H1 (cell line): ENCODE results near the gene STIM2. TPM values are rescaled to one million over a fixed set of nuclear protein-coding genes. Genes with fewer than 3 reads are reported as not detected.

ENCODE experiments used
- CTCF ChIA-PET: fragments of 300-600 bp; sonication (Branson Sonifier 250); formaldehyde crosslinking; loops from one replicate; lab custom pipeline; 2021; ENCODE audit not compliant: partially characterized antibody; lab: Charles Lee
- POLR2A ChIA-PET: fragments of 300-600 bp; sonication (Branson Sonifier 250); formaldehyde crosslinking; loops from one replicate; lab custom pipeline; 2021; ENCODE audit warnings: inconsistent platforms; ENCODE audit not compliant: partially characterized antibody; lab: Charles Lee
- DNase-seq, 2 experiments: peaks; one replicate each; pipeline versions ENCODE4 v3.0.0 to v3.0.0-alpha.2; 2010 to 2022; ENCODE audit warnings: low spot score in 2 of 2, low read depth in 1 of 2, mixed read lengths in 1 of 2
- FAIRE-seq: peaks from 2 replicates; lab custom pipeline; 2011; peaks lifted over from hg19 to GRCh38; lab: Jason Lieb, UNC
- H2AFZ ChIP-seq: 2 replicates; pipeline ENCODE4 v1.8.1; 2012; ENCODE audit warnings: low read length, inconsistent platforms
- H2AK5ac ChIP-seq: 2 replicates; pipeline ENCODE4 v1.6.1; 2013; ENCODE audit warnings: low read depth, low read length
- H2BK120ac ChIP-seq: replicated peaks from 2 replicates; pipeline ENCODE3; 2013; ENCODE audit warnings: low read depth, low read length, inconsistent platforms
- H2BK12ac ChIP-seq: 2 replicates; pipeline ENCODE4 v1.6.1; 2013; ENCODE audit warnings: low read depth, low read length
- H2BK15ac ChIP-seq: 2 replicates; pipeline ENCODE4 v1.6.1; 2013; ENCODE audit warnings: low read length
- H2BK20ac ChIP-seq: 2 replicates; pipeline ENCODE4 v1.6.1; 2013; ENCODE audit warnings: low read length
- H2BK5ac ChIP-seq: 2 replicates; pipeline ENCODE4 v1.6.1; 2013; ENCODE audit warnings: low read depth, low read length
- H3K14ac ChIP-seq: 2 replicates; pipeline ENCODE4 v1.6.1; 2013; ENCODE audit warnings: inconsistent platforms; ENCODE audit not compliant: insufficient read length
- H3K18ac ChIP-seq: 2 replicates; pipeline ENCODE4 v1.6.1; 2013; ENCODE audit warnings: low read length; ENCODE audit errors: extremely low read depth
- H3K23ac ChIP-seq: 2 replicates; pipeline ENCODE4 v1.6.1; 2013; ENCODE audit warnings: inconsistent platforms; ENCODE audit not compliant: insufficient read length
- H3K23me2 ChIP-seq: 2 replicates; pipeline ENCODE4 v1.6.1; 2013; ENCODE audit warnings: low read depth, low read length
- H3K27ac ChIP-seq: 2 replicates; pipeline ENCODE4 v1.6.1; 2011; ENCODE audit warnings: low read depth, low read length, inconsistent platforms
- H3K27me3 ChIP-seq, 4 experiments: replicated peaks in 1 of 4; 1 replicate in 1 of 4; 2 replicates in 3 of 4; pipeline versions ENCODE4 v1.6.1 to v1.8.1; 2011 to 2013; ENCODE audit warnings: low read length in 3 of 4, mild to moderate bottlenecking in 3 of 4, inconsistent platforms in 2 of 4, mixed read lengths in 2 of 4, moderate library complexity in 1 of 4; ENCODE audit not compliant: control insufficient read depth in 3 of 4, insufficient read depth in 3 of 4; ENCODE audit errors: extremely low read depth in 1 of 4
- H3K36me3 ChIP-seq, 4 experiments: 2 replicates each; pipeline versions ENCODE4 v1.6.1 to v1.8.1; 2011 to 2013; ENCODE audit warnings: mild to moderate bottlenecking in 4 of 4, low read length in 3 of 4, moderate library complexity in 2 of 4, control low read depth in 1 of 4, inconsistent platforms in 1 of 4; ENCODE audit not compliant: insufficient read depth in 4 of 4, control insufficient read depth in 2 of 4
- H3K4ac ChIP-seq: replicated peaks from 2 replicates; pipeline ENCODE3; 2013; ENCODE audit warnings: low read length, low read depth, mixed read lengths, inconsistent platforms; ENCODE audit not compliant: insufficient read length
- H3K4me1 ChIP-seq, 4 experiments: replicated peaks in 1 of 4; 1 replicate in 1 of 4; 2 replicates in 3 of 4; pipeline versions ENCODE4 v1.6.1 to v1.8.1; 2011 to 2013; ENCODE audit warnings: low read length in 3 of 4, inconsistent platforms in 2 of 4, mixed read lengths in 1 of 4; ENCODE audit not compliant: insufficient read depth in 4 of 4, control insufficient read depth in 3 of 4
- H3K4me2 ChIP-seq, 2 experiments: 2 replicates each; pipeline versions ENCODE4 v1.6.1 to v1.8.1; 2011 to 2013; ENCODE audit warnings: low read depth in 2 of 2, low read length in 2 of 2, control low read depth in 1 of 2, inconsistent platforms in 1 of 2, mild to moderate bottlenecking in 1 of 2; ENCODE audit not compliant: insufficient read depth in 1 of 2
- H3K4me3 ChIP-seq, 4 experiments: fragments of 200-600, 300-600 bp in 1 of 4; sonication (generic), shearing (Covaris generic), sonication (Bioruptor Twin) in 1 of 4; 2 replicates each; pipeline versions ENCODE4 v1.5.1 to v1.8.1; 2011 to 2016; ENCODE audit warnings: low read length in 4 of 4, low read depth in 3 of 4, control low read depth in 2 of 4, inconsistent platforms in 2 of 4, mild to moderate bottlenecking in 2 of 4, mixed read lengths in 1 of 4, moderate library complexity in 1 of 4; ENCODE audit not compliant: insufficient read depth in 2 of 4; ENCODE audit errors: extremely low read depth in 1 of 4
- H3K56ac ChIP-seq: replicated peaks from 2 replicates; pipeline ENCODE3; 2013; ENCODE audit warnings: low read depth, mild to moderate bottlenecking, mixed read lengths, low read length, inconsistent platforms; ENCODE audit not compliant: insufficient read length
- H3K79me1 ChIP-seq: 2 replicates; pipeline ENCODE4 v1.6.1; 2013; ENCODE audit warnings: low read depth, low read length, control low read depth
- H3K79me2 ChIP-seq, 2 experiments: 2 replicates each; pipeline versions ENCODE4 v1.6.1 to v1.8.1; 2012 to 2013; ENCODE audit warnings: low read length in 2 of 2, mild to moderate bottlenecking in 2 of 2, inconsistent platforms in 1 of 2; ENCODE audit not compliant: insufficient read depth in 2 of 2, control insufficient read depth in 1 of 2
- H3K9ac ChIP-seq, 4 experiments: replicated peaks in 1 of 4; 1 replicate in 1 of 4; 2 replicates in 3 of 4; pipeline versions ENCODE4 v1.6.1 to v1.8.1; 2011 to 2013; ENCODE audit warnings: low read depth in 3 of 4, low read length in 3 of 4, control low read depth in 2 of 4, mild to moderate bottlenecking in 2 of 4, moderate library complexity in 2 of 4, inconsistent platforms in 1 of 4; ENCODE audit errors: extremely low read depth in 1 of 4
- H3K9me3 ChIP-seq, 2 experiments: 2 replicates each; pipeline versions ENCODE4 v1.6.1 to v1.8.1; 2012 to 2013; ENCODE audit warnings: mild to moderate bottlenecking in 2 of 2, moderate library complexity in 2 of 2, control low read depth in 1 of 2, inconsistent platforms in 1 of 2, low read depth in 1 of 2, low read length in 1 of 2, mixed read lengths in 1 of 2; ENCODE audit not compliant: insufficient read depth in 2 of 2
- H4K20me1 ChIP-seq, 2 experiments: replicated peaks in 1 of 2; 2 replicates each; pipeline versions ENCODE3 to v1.8.1; 2011 to 2013; ENCODE audit warnings: inconsistent platforms in 2 of 2, low read length in 2 of 2, mild to moderate bottlenecking in 1 of 2; ENCODE audit not compliant: insufficient read depth in 2 of 2, control insufficient read depth in 1 of 2
- H4K5ac ChIP-seq: 2 replicates; pipeline ENCODE4 v1.6.1; 2013; ENCODE audit warnings: low read length, low read depth, mixed read lengths, inconsistent platforms; ENCODE audit not compliant: insufficient read length
- H4K8ac ChIP-seq: 2 replicates; pipeline ENCODE4 v1.8.0; 2013; ENCODE audit warnings: mild to moderate bottlenecking, moderate library complexity, low read length, inconsistent platforms; ENCODE audit not compliant: insufficient read depth; ENCODE audit errors: extremely low read depth
- H4K91ac ChIP-seq: replicated peaks from 2 replicates; pipeline ENCODE3; 2013; ENCODE audit warnings: low read length, mixed read lengths, inconsistent platforms; ENCODE audit not compliant: insufficient read length
- ASH2L ChIP-seq: fragments of 200-600, 300-600 bp; sonication (generic); IDR thresholded peaks from one replicate; pipeline ENCODE4 v1.7.1; 2017; ENCODE audit warnings: low read length
- CTCF ChIP-seq, 3 experiments: IDR thresholded peaks; 1 replicate in 2 of 3; 2 replicates in 1 of 3; pipeline versions ENCODE4 v1.5.1 to v1.6.1; 2011; ENCODE audit warnings: low read length in 3 of 3, mild to moderate bottlenecking in 3 of 3, inconsistent platforms in 2 of 3, low read depth in 1 of 3, moderate library complexity in 1 of 3; ENCODE audit not compliant: insufficient read depth in 1 of 3; ENCODE audit errors: control extremely low read depth in 1 of 3
- JUN ChIP-seq: IDR thresholded peaks from 2 replicates; pipeline ENCODE4 v1.6.1; 2011; ENCODE audit warnings: low read depth, mild to moderate bottlenecking, improper control_type of control experiment, low read length
- KDM1A ChIP-seq: fragments of 200-600, 300-600 bp; sonication (generic); IDR thresholded peaks from 2 replicates; pipeline ENCODE4 v1.7.1; 2016; ENCODE audit warnings: mild to moderate bottlenecking, low read length, borderline replicate concordance
- NRF1 ChIP-seq: IDR thresholded peaks from 2 replicates; pipeline ENCODE4 v1.6.1; 2011; ENCODE audit warnings: mild to moderate bottlenecking, low read depth, low read length, improper control_type of control experiment
- PHF8 ChIP-seq: fragments of 200-600 bp; sonication (generic); conservative IDR thresholded peaks from 2 replicates; pipeline ENCODE4 v1.7.1; 2012; ENCODE audit warnings: low read depth, mild to moderate bottlenecking, inconsistent platforms, low read length, moderate library complexity
- POU5F1 ChIP-seq: IDR thresholded peaks from 2 replicates; pipeline ENCODE4 v1.6.1; 2011; ENCODE audit warnings: low read depth, mild to moderate bottlenecking, low read length, moderate library complexity
- RBBP5 ChIP-seq: IDR thresholded peaks from 2 replicates; pipeline ENCODE4 v1.7.1; 2012; ENCODE audit warnings: low read depth, mild to moderate bottlenecking, inconsistent platforms, low read length, moderate library complexity, borderline replicate concordance
- SUZ12 ChIP-seq: fragments of 200-600 bp; sonication (generic); IDR thresholded peaks from 2 replicates; pipeline ENCODE4 v1.6.1; 2012; ENCODE audit warnings: mild to moderate bottlenecking, inconsistent platforms, low read length, moderate library complexity, mixed read lengths
- WGBS, 2 experiments: shearing (Covaris generic) in 1 of 2; methylation state at CpG; one replicate each; pipeline versions ENCODE4 v1.1.6 to v1.1.7; 2013 to 2015; ENCODE audit warnings: low lambda C conversion rate in 2 of 2, mixed read lengths in 2 of 2, inconsistent platforms in 1 of 2, low coverage in 1 of 2, missing lambda C conversion rate in 1 of 2; ENCODE audit not compliant: insufficient replicate concordance in 2 of 2, insufficient coverage in 1 of 2, insufficient read length in 1 of 2; ENCODE audit errors: extremely low coverage in 1 of 2, missing lambda C conversion rate in 1 of 2; 5-methylcytosine and 5-hydroxymethylcytosine counted together
- polyA plus RNA-seq, 7 experiments: library from polyadenylated mRNA; depleted of rRNA in 3 of 7; stranded (reverse) in 5 of 7; unstranded in 2 of 7; fragments of >200 nt in 5 of 7; fragments of 200-250 nt in 2 of 7; gene quantifications; 1 replicate in 5 of 7; 2 replicates in 1 of 7; 4 replicates in 1 of 7; pipeline versions ENCODE4 v1.2.1 to v1.2.3, GENCODE V29; 2011 to 2013; ENCODE audit warnings: missing spikeins in 2 of 7, mixed read lengths in 2 of 7
- total RNA-seq: library from RNA; stranded (reverse); fragmentation: NEBNext Ultra II Directional; extraction: Animal tissue kit (Norgen Biotek cat#: 25700); gene quantifications from 2 replicates; pipeline ENCODE4 v1.2.1, GENCODE V29; 2021
- TF ChIP-seq, protein P1 (sequence below): IDR thresholded peaks from 2 replicates; pipeline ENCODE4 v1.6.1; 2011; ENCODE audit warnings: low read depth, mild to moderate bottlenecking, low read length; ENCODE audit not compliant: insufficient read depth
- TF ChIP-seq, protein P2 (sequence below): IDR thresholded peaks from 2 replicates; pipeline ENCODE4 v1.6.1; 2012; ENCODE audit warnings: inconsistent platforms

The STIM2 gene
- total and polyA plus RNA-seq, 2 of the 8 experiments (the other 6 are each of a cell fraction or from before 2014, with no cell fraction given): 22.9 to 23.0 TPM

- FAIRE-seq: no peak
- Histone ChIP-seq H3K4me1 (no peaks in the 10 kb centered on the region), H2BK5ac (no peak overlapping the region), H2BK20ac (no peak overlapping the region), H4K91ac (no peak overlapping the region), H4K20me1 (no peaks in the 10 kb centered on the region), H3K79me1 (no peaks in the 10 kb centered on the region), H3K4ac (no peak overlapping the region), H3K27me3 (no peaks in the 10 kb centered on the region), H3K56ac (no peak overlapping the region), H3K14ac (no peak overlapping the region), H3K27ac (no peak overlapping the region), H3K9ac (no peak overlapping the region), H3K23ac (no peak overlapping the region), H3K4me2 (no peak overlapping the region), H3K4me3 (no peak overlapping the region), H2BK12ac (no peak overlapping the region), H2AK5ac (no peak overlapping the region), H2BK120ac (no peak overlapping the region), H3K9me3 (no peaks in the 10 kb centered on the region), H3K79me2 (no peaks in the 10 kb centered on the region), H3K23me2 (no peaks in the 10 kb centered on the region), H4K5ac (no peak overlapping the region), H3K18ac (no peak overlapping the region), H2AFZ (no peak overlapping the region), H2BK15ac (no peak overlapping the region), H4K8ac (no peak overlapping the region), H3K36me3 (0 out of 8 replicates have a peak, but pooled peaks cover 0 to 2% (median 0%) of the 10 kb centered on the region in 4 experiments)
- POLR2A ChIA-PET: no interaction called here
- DNase-seq: no peak
- WGBS, 2 experiments: 81% methylated on average over 2 of the region's 2 CpGs; no CpG with 5 or more reads in 1 of the 2 experiments
- CTCF ChIA-PET: interaction anchor here (1.0 to 1.2 kb wide), 4 partner anchors 13 to 239 kb away, joined by 3 to 4 read pairs (median 4); no protein-coding TSS in a partner anchor
- TF ChIP-seq PHF8: no peak
- TF ChIP-seq NRF1: no peak
- TF ChIP-seq, protein P1, sequence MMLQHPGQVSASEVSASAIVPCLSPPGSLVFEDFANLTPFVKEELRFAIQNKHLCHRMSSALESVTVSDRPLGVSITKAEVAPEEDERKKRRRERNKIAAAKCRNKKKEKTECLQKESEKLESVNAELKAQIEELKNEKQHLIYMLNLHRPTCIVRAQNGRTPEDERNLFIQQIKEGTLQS: no peak
- no peak for TF ChIP-seq POU5F1
- TF ChIP-seq, protein P2, sequence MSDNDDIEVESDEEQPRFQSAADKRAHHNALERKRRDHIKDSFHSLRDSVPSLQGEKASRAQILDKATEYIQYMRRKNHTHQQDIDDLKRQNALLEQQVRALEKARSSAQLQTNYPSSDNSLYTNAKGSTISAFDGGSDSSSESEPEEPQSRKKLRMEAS: no peak
- no peak for TF ChIP-seq RBBP5
- TF ChIP-seq CTCF (IDR thresholded peaks at IDR 0.05; ENCODE audit: control extremely low read depth in 1 of 3, insufficient read depth in 1 of 3, low read depth in 1 of 3, low read length in 3 of 3): no peak
- no peak for TF ChIP-seq KDM1A
- no peak for TF ChIP-seq SUZ12
- TF ChIP-seq ASH2L: no peak
- no peak for TF ChIP-seq JUN
These were observed 166.8 kb downstream of the STIM2 start for GRCh38 chr4:27027428-27027827.
